CD14-positive monocyte (primary cell): ENCODE data around the gene TNFSF13B. TPM values are rescaled to one million over a fixed set of nuclear protein-coding genes. Genes with fewer than 3 reads are reported as not detected.

Source experiments
- DNase-seq, 3 donors: peaks; one replicate each; pipeline ENCODE4 v3.0.0-alpha.2; 2011 to 2022
- H2AFZ ChIP-seq: 2 replicates; pipeline ENCODE4 v1.6.0; 2012; ENCODE audit warnings: mild to moderate bottlenecking, low read depth, low read length, inconsistent platforms; ENCODE audit not compliant: insufficient read depth, poor library complexity, severe bottlenecking
- H3K27ac ChIP-seq, 2 donors: 1 replicate in 1 of 2; 2 replicates in 1 of 2; pipeline ENCODE4 v1.5.1; 2012 to 2013; ENCODE audit warnings: low read length in 2 of 2, control low read depth in 1 of 2, inconsistent platforms in 1 of 2, low read depth in 1 of 2, mild to moderate bottlenecking in 1 of 2
- H3K27me3 ChIP-seq, 2 donors: one replicate each; pipeline versions ENCODE4 v1.6.0 to v1.6.1; 2011 to 2013; ENCODE audit warnings: low read length in 2 of 2; ENCODE audit not compliant: control insufficient read depth in 2 of 2, insufficient read depth in 2 of 2
- H3K36me3 ChIP-seq, 2 donors: replicated peaks in 1 of 2; 1 replicate in 1 of 2; 2 replicates in 1 of 2; pipeline versions ENCODE4 v1.5.1 to v1.6.1; 2012 to 2013; ENCODE audit warnings: low read length in 2 of 2, control low read depth in 1 of 2, inconsistent platforms in 1 of 2, mild to moderate bottlenecking in 1 of 2; ENCODE audit not compliant: insufficient read depth in 2 of 2, control insufficient read depth in 1 of 2
- H3K4me1 ChIP-seq, 2 donors: 1 replicate in 1 of 2; 2 replicates in 1 of 2; pipeline versions ENCODE4 v1.5.1 to v1.6.1; 2012 to 2013; ENCODE audit warnings: low read length in 2 of 2, control low read depth in 1 of 2, inconsistent platforms in 1 of 2, mild to moderate bottlenecking in 1 of 2, moderate library complexity in 1 of 2; ENCODE audit not compliant: insufficient read depth in 2 of 2, control insufficient read depth in 1 of 2
- H3K4me2 ChIP-seq: replicated peaks from 2 replicates; pipeline ENCODE3; 2012; ENCODE audit warnings: low read length, moderate library complexity, mild to moderate bottlenecking; ENCODE audit not compliant: poor library complexity, severe bottlenecking; ENCODE audit errors: extremely low read depth
- H3K4me3 ChIP-seq, 3 experiments: fragments of 200-600 bp in 1 of 3; sonication (generic) in 1 of 3; replicated peaks in 1 of 3; 1 replicate in 2 of 3; 2 replicates in 1 of 3; pipeline ENCODE4 v1.5.1; 2011 to 2013; ENCODE audit warnings: low read length in 3 of 3, mild to moderate bottlenecking in 3 of 3, control low read depth in 2 of 3, low read depth in 2 of 3, inconsistent platforms in 1 of 3, moderate library complexity in 1 of 3
- H3K79me2 ChIP-seq: 2 replicates; pipeline ENCODE4 v1.6.0; 2012; ENCODE audit warnings: mild to moderate bottlenecking, control low read depth, inconsistent platforms, low read length, moderate library complexity; ENCODE audit not compliant: insufficient read depth
- H3K9ac ChIP-seq: 2 replicates; pipeline ENCODE4 v1.6.0; 2017; ENCODE audit warnings: low read length, mild to moderate bottlenecking; ENCODE audit not compliant: insufficient read depth, poor library complexity, severe bottlenecking
- H3K9me3 ChIP-seq, 2 donors: replicated peaks in 1 of 2; 1 replicate in 1 of 2; 2 replicates in 1 of 2; pipeline versions ENCODE4 v1.5.1 to v1.6.1; 2012 to 2013; ENCODE audit warnings: low read length in 2 of 2, control low read depth in 1 of 2; ENCODE audit not compliant: control insufficient read depth in 1 of 2, insufficient read depth in 1 of 2
- H4K20me1 ChIP-seq: 2 replicates; pipeline ENCODE4 v1.6.0; 2012; ENCODE audit warnings: mild to moderate bottlenecking, low read length, control low read depth, moderate library complexity; ENCODE audit not compliant: insufficient read depth
- H3K27ac Mint-ChIP-seq, 7 donors: one replicate each; pipeline ENCODE4 v1.8.0; 2020; ENCODE audit warnings: mild to moderate bottlenecking in 7 of 7, mixed read lengths in 7 of 7, moderate library complexity in 6 of 7, inconsistent platforms in 2 of 7
- H3K27me3 Mint-ChIP-seq, 3 donors: one replicate each; pipeline ENCODE4 v1.8.0; 2021 to 2022; ENCODE audit warnings: low read depth in 3 of 3, mild to moderate bottlenecking in 3 of 3, mixed read lengths in 3 of 3, moderate library complexity in 3 of 3, inconsistent platforms in 1 of 3
- H3K36me3 Mint-ChIP-seq, 2 donors: one replicate each; pipeline ENCODE4 v1.8.0; 2020; ENCODE audit warnings: mixed read lengths in 2 of 2, inconsistent platforms in 1 of 2, mild to moderate bottlenecking in 1 of 2
- H3K4me1 Mint-ChIP-seq: one replicate; pipeline ENCODE4 v1.8.0; 2020; ENCODE audit warnings: mild to moderate bottlenecking, mixed read lengths
- H3K4me3 Mint-ChIP-seq, 2 donors: one replicate each; pipeline ENCODE4 v1.8.0; 2020; ENCODE audit warnings: mild to moderate bottlenecking in 2 of 2, mixed read lengths in 2 of 2, moderate library complexity in 1 of 2
- H3K9me3 Mint-ChIP-seq, 7 donors: one replicate each; pipeline ENCODE4 v1.8.0; 2020 to 2022; ENCODE audit warnings: mixed read lengths in 7 of 7, mild to moderate bottlenecking in 6 of 7, moderate library complexity in 6 of 7, inconsistent platforms in 2 of 7
- CTCF ChIP-seq: fragments of 200-600 bp; IDR thresholded peaks from one replicate; pipeline ENCODE4 v1.8.0; 2022; ENCODE audit warnings: antibody characterized with exemption, mild to moderate bottlenecking
- WGBS: methylation state at CpG from one replicate; pipeline ENCODE4 v1.1.5; 2013; ENCODE audit warnings: missing lambda C conversion rate; ENCODE audit not compliant: insufficient coverage; 5-methylcytosine and 5-hydroxymethylcytosine counted together
- intact Hi-C, 2 donors: fragments of 100-400 bp; cut with micrococcal nuclease; formaldehyde crosslinking; loops; one replicate each; pipeline versions ENCODE4 v1.15.0 to v1.15.1; 2023
- polyA plus RNA-seq, 3 donors: library from polyadenylated mRNA; depleted of rRNA in 1 of 3; unstranded in 2 of 3; stranded (reverse) in 1 of 3; fragments of 300-500 nt in 2 of 3; fragments of >200 nt in 1 of 3; fragmentation: Illumina TruSeq in 2 of 3; gene quantifications; 1 replicate in 2 of 3; 2 replicates in 1 of 3; pipeline ENCODE4 v1.2.3, GENCODE V29; 2012 to 2021

TNFSF13B gene
- polyA plus RNA-seq, 3 donors: 117 to 587 (median 558) TPM

GRCh38 chr13:108230377-108230776 lies 39.1 kb upstream of the TNFSF13B start:
- H3K79me2 ChIP-seq: peaks cover 66% of the 10 kb centered on the region
- H2AFZ ChIP-seq: no peak overlapping the region
- Mint-ChIP-seq H3K9me3 (no peaks in the 10 kb centered on the region), H3K4me1 (peaks cover 2% of the 10 kb centered on the region), H3K4me3 (no peak overlapping the region), H3K36me3 (peaks cover 23 to 24% of the 10 kb centered on the region in 2 donors), H3K27me3 (no peaks in the 10 kb centered on the region), H3K27ac (peak overlapping the region in 1 of 7 donors; percentile 20)
- no peak for TF ChIP-seq CTCF
- no peak overlapping the region for H3K9ac ChIP-seq
- H3K4me3 ChIP-seq: no peak overlapping the region
- intact Hi-C loops: no loop called here
- H3K9me3 ChIP-seq: no peaks in the 10 kb centered on the region
- no peaks in the 10 kb centered on the region for H3K27me3 ChIP-seq
- no peak overlapping the region for H3K4me2 ChIP-seq
- H3K36me3 ChIP-seq: peaks cover 10 to 29% of the 10 kb centered on the region in 2 donors
- H3K27ac ChIP-seq: no peak overlapping the region
- no peak for DNase-seq
- peaks cover 20% of the 10 kb centered on the region for H4K20me1 ChIP-seq
- H3K4me1 ChIP-seq: no peaks in the 10 kb centered on the region

- peaks cover 0 to 4% of the 10 kb centered on the region in 2 donors for H3K36me3 ChIP-seq
- no peak overlapping the region for H3K9ac ChIP-seq
- no peaks in the 10 kb centered on the region for H3K4me1 Mint-ChIP-seq
- H3K27ac Mint-ChIP-seq: no peak overlapping the region
- H2AFZ ChIP-seq: no peak overlapping the region
- H3K79me2 ChIP-seq: no peaks in the 10 kb centered on the region
- no peaks in the 10 kb centered on the region for H4K20me1 ChIP-seq
- peaks cover 0 to 12% of the 10 kb centered on the region in 2 donors for H3K9me3 ChIP-seq
- 93% methylated on average over 3 of the region's 4 CpGs for WGBS
- no peaks in the 10 kb centered on the region for H3K27me3 Mint-ChIP-seq
- no peaks in the 10 kb centered on the region for H3K27me3 ChIP-seq
- no peaks in the 10 kb centered on the region for H3K4me1 ChIP-seq
- intact Hi-C loops: no loop called here
- TF ChIP-seq CTCF: no peak
- H3K9me3 Mint-ChIP-seq: peaks cover 9 to 17% (median 11%) of the 10 kb centered on the region in 7 donors
- peaks cover 3 to 5% of the 10 kb centered on the region in 2 donors for H3K36me3 Mint-ChIP-seq
- no peak overlapping the region for H3K27ac ChIP-seq
- H3K4me3 ChIP-seq: no peak overlapping the region
- DNase-seq: no peak
- H3K4me2 ChIP-seq: no peak overlapping the region
- no peak overlapping the region for H3K4me3 Mint-ChIP-seq
These were observed 20.4 kb upstream of the TNFSF13B start for GRCh38 chr13:108249150-108249549.
